ENCODE results near the gene DCC.

DNA sequence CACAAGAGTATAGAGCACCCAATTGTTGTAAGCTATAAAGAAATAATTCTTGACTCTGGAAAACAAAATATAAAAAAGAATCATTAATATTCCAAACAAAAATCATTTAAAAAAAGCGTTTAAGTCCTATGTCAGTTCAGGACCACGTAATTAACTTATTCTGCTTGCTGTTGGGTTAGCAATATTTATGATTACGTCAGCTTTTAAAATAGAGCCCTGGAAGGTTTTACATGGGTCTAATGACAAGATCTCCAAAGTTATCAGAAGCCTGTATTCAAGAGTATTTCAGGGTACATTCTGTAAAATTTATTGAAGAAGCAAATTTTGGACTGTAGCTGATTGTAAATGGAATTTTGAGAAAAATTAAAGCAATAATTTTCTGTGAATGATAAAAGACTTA lies 521.6 kb downstream of the DCC start:
- TF ChIP-seq, protein P1, sequence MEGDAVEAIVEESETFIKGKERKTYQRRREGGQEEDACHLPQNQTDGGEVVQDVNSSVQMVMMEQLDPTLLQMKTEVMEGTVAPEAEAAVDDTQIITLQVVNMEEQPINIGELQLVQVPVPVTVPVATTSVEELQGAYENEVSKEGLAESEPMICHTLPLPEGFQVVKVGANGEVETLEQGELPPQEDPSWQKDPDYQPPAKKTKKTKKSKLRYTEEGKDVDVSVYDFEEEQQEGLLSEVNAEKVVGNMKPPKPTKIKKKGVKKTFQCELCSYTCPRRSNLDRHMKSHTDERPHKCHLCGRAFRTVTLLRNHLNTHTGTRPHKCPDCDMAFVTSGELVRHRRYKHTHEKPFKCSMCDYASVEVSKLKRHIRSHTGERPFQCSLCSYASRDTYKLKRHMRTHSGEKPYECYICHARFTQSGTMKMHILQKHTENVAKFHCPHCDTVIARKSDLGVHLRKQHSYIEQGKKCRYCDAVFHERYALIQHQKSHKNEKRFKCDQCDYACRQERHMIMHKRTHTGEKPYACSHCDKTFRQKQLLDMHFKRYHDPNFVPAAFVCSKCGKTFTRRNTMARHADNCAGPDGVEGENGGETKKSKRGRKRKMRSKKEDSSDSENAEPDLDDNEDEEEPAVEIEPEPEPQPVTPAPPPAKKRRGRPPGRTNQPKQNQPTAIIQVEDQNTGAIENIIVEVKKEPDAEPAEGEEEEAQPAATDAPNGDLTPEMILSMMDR (IDR thresholded peaks at IDR 0.05; ENCODE audit: low read length): no peak
- TF ChIP-seq EZH2 (optimal IDR thresholded peaks at IDR 0.05; ENCODE audit: low read depth, low read length) (no peak), EZH2phosphoT487 (IDR thresholded peaks at IDR 0.05; ENCODE audit: low read length) (no peak)

All from MM.1S (cell line).